CD1c-positive myeloid dendritic cell (primary cell): ENCODE measurements around the gene PRKCE.
"Not testable (repeated sequence)": the region's sequence is repeated elsewhere in the genome, so short reads cannot be mapped to it uniquely, and the experiment has no call there.

Experiments used
- DNase-seq: peaks from one replicate; pipeline ENCODE4 v3.0.0-alpha.2; 2016; ENCODE audit errors: extremely low spot score

Gene PRKCE

GRCh38 chr2:45669032-45669486 is 17.6 kb downstream of the PRKCE start:
- DNase-seq, result no peak

DNA sequence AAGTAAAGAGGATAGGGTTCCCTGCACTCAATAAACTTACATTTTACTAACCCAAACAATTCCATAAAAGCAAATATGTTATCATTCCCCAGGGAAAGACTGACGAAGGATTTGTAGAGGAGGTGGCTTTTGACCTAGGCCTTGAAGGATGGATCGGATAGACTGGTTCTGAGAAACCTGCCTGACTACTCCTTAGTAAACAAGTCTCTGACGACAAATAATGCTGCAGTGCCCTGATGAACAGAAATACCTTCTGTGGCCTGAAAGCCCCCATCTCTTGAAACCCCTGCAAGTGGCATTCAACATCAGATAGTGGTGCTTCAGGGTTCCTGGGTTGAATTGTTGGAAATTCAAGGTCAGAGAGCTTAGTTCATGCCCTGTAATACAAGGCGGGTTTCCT is 19.2 kb downstream of the PRKCE start:
- DNase-seq, result no peak

GRCh38 chr2:45672138-45672537 is 20.7 kb downstream of the PRKCE start:
- DNase-seq, result no peak

DNA sequence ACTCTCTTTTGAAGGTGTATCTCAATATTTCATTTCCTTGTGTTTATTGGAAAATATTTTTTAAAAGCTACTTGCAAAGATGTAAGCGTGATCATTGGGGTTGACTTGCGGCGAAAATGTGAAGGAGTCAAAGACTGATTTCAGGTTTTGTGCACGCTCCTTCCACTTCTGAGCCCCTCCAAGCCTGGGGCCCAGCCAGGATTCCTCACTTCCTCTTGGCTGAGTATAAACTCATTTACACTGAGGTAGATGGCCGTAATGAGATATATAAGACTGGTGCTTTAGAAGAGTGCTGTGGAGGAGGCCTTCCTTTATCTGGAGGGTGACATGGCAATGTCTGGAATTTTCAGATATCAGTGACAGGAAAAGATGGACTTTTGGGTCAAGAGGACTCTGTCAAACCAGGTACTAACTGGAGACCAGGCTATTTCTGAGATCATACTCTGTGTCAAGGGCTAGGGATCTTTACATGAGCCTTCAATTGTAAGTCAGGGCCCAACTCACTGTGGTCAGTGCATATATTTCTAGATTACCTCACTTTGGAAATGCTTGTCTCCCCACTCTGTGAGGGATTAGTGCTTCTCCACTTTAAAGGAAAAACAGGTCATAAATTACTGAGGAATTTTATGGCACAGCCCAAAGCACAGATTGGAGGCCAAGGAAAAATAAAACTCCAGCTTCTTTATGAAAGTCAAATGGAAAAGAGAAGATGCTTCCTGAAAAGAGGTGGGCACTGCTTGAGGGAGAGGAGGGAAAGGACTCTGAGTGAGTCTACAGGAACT is 22.8 kb downstream of the PRKCE start:
- DNase-seq, result no peak

DNA sequence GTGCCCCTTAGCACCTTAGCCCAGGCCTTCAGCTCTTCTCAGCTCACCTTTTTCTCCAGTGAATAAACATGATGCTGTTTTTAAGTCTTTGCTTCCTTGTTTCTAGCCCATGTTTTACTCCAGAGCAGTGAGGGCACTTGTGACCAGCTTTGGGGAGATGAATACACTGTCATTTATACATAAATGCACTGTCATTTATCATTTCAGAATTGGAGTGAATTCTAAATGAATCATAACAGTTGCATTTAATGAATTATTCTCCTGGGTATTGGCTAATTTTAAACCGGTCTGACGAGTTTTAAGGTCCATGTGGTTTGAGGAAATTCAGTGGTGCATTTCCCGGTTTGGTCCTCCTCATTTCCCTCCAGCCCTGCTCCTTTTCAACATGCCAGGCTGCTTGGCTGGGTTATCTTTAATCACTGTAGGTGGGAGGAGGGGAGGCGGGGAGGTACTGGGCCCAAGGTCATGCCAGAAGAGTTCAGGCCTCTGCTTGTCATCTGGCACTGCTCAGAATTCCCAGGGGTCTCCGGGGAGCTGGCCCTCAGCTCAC is 23.9 kb downstream of the PRKCE start:
- DNase-seq, result no peak

- no peak for DNase-seq
These were observed 24.6 kb downstream of the PRKCE start for GRCh38 chr2:45676088-45676487.

DNA sequence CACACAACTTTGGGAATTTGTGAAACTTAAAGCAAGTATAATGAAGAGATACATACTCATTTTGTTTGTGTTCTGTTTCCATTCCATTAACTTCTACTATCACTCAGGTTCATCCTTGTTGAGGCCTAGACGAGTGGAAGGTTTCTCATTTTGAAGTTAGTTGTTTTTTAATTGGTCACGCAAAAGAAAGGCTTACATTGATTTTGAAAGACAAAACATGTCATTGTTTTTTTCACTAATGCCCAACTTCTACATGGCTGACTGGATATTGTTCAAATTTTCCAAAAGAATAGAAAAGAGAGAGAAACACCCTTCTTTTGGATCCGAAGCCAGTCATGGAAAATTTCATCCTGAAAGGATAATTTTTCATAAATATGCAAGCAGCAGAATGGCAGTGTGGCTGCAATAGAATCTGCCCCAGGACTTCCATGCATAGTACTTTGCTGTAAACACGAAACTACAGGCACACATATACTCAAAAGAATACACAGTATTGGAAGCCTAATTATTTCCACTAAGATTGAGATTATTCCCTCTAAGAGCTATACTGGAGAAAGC is 27.4 kb downstream of the PRKCE start:
- no peak for DNase-seq

- no peak for DNase-seq
These were observed 29.0 kb downstream of the PRKCE start for GRCh38 chr2:45680351-45680967.

GRCh38 chr2:45681675-45682074 is 30.2 kb downstream of the PRKCE start:
- peak; percentile 17 for DNase-seq

GRCh38 chr2:45683292-45683691 is 31.8 kb downstream of the PRKCE start:
- DNase-seq, result no peak

DNA sequence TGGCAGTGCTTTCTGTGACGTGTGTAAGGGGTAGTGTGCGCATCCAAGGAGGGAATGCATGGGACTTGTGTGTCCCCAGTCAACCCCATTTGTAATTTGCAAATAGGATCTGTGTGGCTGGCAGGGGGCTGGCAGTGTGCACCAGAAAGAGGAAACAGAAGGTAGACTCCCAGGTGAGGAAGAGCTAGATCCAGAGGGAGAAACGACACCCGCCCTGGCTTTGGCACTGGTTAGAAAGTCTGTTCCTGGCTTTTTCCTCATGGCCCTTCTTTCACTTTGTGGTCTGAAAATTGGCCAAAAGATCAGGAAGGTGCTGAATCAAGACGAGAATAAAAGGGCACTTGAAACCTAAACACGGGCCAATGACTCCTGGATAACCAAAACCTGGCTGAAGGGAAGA is 33.3 kb downstream of the PRKCE start:
- no peak for DNase-seq

DNA sequence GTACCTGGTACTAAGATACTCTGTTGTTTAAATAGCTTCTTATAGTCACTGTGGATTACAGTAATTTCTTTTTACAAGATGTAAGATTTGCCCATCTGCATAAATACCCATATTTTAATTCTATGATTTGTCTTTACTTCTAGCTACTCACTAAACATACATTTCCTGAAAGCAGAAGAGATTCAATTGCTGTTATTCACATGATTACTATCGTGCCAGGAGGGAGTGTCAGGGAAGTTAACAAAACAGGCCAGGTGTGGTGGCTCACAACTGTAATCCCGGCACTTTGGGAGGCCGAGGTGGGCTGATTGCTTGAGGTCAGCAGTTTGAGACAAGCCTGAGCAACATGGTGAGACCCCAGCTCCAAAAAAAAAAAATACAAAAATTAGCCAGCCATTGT is 33.8 kb downstream of the PRKCE start:
- no peak for DNase-seq

DNA sequence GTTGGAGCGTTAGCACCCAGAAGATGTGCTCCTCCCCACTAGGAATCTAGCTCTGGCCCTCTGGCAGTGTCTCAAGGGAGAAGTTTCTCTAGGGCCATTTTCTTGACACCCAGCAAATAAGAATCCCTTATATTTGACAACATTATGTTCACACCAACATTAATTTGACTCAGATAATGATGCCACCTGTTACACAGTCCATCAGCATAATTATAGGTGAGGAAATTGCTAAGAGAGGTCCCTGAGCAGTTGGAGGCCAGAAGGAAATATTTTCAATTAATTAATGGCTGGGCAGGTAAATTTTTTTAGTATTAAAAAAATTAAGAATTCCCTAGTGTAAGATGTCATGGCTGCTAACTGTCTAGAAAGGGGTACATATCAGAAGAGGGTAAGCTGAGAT is 36.5 kb downstream of the PRKCE start:
- DNase-seq, result no peak

DNA sequence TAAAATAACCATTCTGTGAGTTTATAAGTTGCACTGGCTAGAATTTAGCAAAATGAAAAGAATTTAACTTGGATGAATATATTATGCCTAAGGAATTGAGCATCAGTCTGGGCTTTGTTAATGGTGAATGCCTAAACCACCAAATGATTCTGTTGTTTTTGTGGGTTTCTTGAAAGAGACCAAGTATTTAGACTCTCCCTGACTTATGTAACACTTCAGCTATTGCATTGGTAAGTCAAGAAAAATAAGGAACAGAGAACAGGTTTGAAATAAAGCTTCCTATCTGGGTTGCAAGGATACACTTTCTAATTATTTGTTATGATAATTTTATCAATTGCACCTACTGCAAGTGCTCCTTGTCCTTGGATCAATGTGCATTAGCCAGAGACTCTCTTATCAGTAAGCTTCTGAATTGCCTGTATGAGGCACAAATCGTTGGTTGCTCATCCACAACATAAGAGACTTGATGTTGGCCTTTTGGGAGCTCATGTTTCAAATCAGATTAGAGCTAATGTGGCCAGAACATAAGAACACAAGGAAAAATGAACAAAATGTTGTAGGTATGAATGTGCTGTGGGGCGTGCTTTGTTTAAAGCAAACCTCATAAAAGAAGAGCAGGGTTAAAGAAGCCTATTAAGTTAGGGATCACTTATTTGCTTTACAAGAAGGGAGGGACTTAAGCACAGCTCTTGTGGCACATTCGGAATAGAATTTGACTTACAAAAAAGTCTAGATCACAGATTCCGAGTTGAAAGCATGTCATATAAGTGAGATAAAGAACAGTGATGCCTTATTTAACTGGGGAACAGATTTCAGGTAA is 37.2 kb downstream of the PRKCE start:
- DNase-seq, result peak; percentile 43

DNA sequence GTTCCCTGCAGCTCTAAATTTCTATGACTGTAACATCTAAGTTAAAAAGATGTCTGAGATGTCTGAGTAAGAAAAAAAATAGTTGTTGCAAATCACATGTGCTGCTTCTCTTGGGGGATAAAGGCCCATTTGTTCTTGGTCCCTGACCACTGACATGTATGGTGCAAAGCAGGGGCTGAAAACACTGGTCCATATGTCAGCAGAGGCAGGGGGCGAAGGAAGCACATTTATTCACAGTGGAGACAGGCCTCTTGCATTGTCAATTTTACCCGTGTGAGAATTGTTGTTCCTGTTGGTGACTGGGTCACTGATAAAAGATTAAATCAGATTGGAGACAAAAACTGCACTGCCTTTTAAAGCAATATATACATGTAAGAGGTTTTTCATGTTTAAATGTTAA is 38.8 kb downstream of the PRKCE start:
- DNase-seq, result no peak

GRCh38 chr2:45691171-45691999 is 39.9 kb downstream of the PRKCE start:
- no peak for DNase-seq

GRCh38 chr2:45692566-45692965 is 41.1 kb downstream of the PRKCE start:
- DNase-seq, result no peak

DNA sequence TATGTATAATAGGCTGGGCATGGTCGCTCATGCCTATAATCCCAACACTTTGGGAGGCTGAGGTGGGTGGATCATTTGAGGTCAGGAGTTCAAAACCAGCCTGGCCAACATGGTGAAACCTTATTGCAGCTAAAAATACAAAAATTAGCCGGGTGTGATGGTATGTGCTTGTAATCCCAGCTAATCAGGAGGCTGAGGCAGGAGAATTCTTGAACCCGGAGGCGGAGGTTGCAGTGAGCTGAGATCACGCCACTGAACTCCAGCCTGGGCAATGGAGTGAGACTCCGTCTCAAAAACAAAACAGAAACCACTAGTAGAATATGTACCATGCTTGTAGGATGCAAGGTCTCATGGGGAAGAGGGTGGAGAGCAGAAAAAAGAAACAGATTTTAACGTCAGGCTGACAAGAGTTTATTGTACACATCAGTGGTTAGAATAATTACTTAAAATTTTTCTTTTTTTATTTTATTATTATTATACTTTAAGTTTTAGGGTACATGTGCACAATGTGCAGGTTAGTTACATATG is 44.1 kb downstream of the PRKCE start:
- DNase-seq, result not testable (repeated sequence)

GRCh38 chr2:45696708-45697107 is 45.2 kb downstream of the PRKCE start:
- DNase-seq, result no peak

DNA sequence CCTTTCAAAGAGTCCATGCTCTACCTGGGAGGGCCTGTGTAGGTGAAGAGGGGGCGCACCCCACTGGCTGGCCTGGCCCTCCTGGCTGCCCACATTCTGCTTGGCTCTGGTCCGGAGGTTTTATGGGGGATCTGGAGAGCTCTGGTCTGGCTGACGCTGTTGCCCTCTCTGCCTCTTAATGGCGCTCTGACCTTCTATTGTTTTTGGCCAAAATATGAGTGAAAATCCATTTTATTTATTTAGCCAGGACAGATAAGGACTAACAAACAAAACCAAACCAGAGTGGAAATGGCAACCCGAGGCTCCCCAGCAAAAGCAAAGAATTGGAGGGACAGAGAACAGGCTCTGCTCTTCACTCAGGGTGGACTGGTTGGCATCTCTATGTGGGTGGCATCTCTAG is 45.7 kb downstream of the PRKCE start:
- DNase-seq, result no peak

DNA sequence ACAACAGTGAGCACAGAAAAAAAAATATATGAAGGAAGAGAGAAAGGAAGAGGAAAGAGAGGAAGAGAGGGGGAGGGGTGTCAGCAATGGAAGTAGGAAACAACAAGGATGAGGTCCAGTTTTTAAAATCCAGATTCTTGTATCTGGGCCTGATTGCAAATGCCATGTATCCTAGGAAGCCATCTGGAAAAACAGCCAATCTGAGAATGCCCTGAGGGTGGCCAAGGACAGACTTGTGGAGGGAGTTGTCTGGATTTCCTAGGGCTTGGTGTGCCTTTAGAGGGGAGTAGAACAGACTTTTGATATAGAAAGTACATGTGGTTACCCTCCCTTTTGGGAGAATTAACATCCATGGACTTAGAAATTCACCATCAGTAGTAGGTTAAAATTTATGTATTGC is 47.1 kb downstream of the PRKCE start:
- DNase-seq, result no peak
